ENCODE results near the gene LGALS12.
A peak's percentile ranks its signal among the peaks of the same experiment; 100 is the strongest.
"Not testable (repeated sequence)": the region's sequence is repeated elsewhere in the genome, so short reads cannot be mapped to it uniquely, and the experiment has no call there.

LGALS12 gene

GRCh38 chr11:63532799-63533475 lies 27.1 kb downstream of the LGALS12 start:
- no peak for DNase-seq (ENCODE audit: low spot score)

DNA sequence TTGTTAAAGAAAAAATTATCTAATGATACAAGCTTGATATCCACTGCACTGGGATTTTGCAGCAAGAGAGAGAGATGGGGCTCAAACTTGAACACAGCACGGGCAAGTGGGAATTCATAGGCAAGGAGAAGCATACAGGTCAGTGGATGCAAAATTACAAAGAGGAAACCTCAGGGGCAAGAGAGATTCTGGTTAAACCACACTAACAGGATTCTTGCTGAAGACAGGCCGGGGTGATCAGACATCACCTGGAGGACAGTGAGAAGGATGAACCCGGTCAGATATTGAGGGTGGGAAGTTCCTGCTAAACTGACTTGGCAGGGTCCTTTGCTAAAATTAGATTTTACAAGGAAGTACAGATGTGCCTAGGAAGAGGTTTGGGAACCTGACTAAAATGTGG lies 28.2 kb downstream of the LGALS12 start:
- DNase-seq (ENCODE audit: low spot score) = no peak

DNA sequence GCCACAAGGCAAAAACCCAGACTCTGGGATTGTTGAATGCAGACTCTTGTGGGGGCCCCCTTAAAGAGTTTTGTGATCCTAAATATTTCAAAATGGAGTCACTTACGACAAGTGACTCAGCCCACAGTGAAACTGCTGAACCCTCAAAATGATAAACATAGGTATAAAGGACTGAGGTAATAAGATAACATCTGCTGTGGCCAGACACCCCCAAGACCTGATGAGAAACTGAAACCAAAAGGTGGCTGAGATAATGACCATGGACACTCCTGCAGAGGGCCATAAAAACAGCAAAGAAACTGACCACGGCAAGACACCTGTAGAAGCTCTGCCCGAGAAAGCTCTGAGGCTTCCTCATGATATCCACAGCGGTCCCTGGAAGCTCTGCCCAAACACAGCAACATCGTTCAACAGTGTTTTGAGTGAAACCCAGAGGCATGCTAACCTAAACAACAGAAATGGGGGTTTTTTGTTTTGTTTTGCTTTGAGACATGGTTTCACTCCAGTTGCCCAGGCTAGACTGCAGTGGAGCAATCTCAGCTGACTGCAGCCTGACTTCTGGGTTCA lies 29.1 kb downstream of the LGALS12 start:
- DNase-seq (ENCODE audit: low spot score) = no peak

GRCh38 chr11:63535734-63536133 lies 29.9 kb downstream of the LGALS12 start:
- DNase-seq (ENCODE audit: low spot score) = no peak

GRCh38 chr11:63536669-63537292 lies 30.9 kb downstream of the LGALS12 start, which contains the start of gene PLAAT4:
Gene PLAAT4 (plus strand): TSS chr11:63536808. CDS start chr11:63536869, 61 bp downstream.
- DNase-seq (ENCODE audit: low spot score) = peak; percentile 81

DNA sequence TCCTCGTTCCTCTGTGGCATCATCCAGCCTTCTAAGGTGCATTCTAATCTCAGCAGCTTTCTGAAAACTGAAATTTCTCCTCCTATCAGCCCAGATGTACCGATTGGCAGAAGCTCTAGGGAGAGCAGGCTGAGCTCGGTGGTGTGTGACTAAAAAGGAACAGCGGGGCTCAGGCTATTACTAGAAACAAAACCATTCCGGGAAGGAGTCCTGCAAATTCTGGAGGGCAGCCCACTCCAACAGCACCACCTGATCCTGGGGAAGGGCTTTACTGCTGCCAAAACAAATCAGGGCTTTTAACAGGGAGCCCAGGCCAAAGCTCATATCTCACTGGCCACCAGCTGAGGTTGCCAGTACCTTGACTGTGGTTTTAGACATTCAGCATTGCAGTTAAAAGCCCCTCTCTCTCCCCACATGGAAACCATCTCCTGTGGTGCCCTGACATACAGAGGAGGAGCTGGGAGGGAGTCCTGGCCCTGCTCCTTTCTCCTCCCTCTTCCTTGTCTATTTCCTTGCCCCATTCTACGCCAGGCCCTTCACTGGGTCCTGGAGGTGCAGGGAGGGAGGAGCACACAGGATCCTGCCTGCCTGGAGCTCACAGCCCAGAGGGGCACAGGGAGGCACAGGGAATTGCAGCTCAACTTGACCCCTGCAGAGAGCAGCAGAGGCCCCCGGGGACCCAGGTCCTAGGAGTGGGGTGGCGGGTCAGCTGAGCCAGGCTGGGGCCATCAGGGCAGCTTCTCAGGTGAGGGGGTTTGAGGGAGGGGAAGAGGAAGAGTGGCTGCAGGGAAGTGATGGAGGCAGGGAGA lies 31.6 kb downstream of the LGALS12 start:
- DNase-seq (ENCODE audit: low spot score) = peak; percentile 85

- DNase-seq (ENCODE audit: low spot score) = not testable (repeated sequence)
These were observed 36.6 kb downstream of the LGALS12 start for GRCh38 chr11:63542506-63542905.

GRCh38 chr11:63543711-63544110 lies 37.8 kb downstream of the LGALS12 start:
- no peak for DNase-seq (ENCODE audit: low spot score)

GRCh38 chr11:63547061-63547460 lies 41.2 kb downstream of the LGALS12 start:
- DNase-seq (ENCODE audit: low spot score) = no peak

- DNase-seq (ENCODE audit: low spot score) = no peak
These were observed 42.3 kb downstream of the LGALS12 start for GRCh38 chr11:63548178-63548577.

DNA sequence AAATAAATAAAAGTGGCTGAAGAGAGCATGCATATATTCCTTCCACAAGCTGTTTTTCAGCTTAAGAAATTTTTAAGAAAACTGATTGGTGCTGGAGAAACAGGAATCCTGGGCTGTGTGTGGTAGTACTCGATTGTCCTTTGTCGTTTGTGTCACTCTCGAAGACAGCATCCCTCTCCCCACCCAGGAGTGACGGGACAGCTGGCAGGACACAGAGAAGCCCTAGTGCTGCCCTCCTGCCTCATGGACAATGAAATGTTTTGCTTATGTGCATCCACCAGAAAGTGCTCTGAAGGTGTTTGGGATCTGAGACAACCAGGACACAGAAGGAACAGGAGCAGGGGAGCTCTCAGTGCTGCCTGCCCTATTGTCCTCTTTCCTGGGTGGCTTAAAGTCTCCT lies 43.5 kb downstream of the LGALS12 start:
- peak; percentile 72 for DNase-seq (ENCODE audit: low spot score)

DNA sequence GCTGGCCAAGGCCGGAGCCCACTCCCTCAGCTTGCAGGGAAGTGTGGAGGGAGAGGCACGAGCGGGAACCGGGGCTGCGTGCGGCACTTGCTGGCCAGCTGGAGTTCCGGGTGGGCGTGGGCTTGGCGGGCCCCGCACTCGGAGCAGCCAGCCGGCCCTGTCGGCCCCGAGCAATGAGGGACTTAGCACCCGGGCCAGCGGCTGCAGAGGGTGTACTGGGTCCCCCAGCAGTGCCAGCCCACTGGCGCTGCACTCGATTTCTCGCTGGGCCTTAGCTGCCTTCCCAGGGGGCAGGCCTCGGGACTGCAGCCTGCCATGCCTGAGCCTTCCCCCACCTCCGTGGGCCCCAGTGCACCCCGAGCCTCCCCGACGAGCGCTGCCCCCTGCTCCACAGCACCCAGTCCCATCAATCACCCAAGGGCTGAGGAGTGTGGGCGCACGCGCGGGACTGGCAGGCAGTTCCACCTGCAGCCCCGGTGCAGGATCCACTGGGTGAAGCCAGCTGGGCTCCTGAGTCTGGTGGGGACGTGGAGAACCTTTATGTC lies 44.3 kb downstream of the LGALS12 start:
- DNase-seq (ENCODE audit: low spot score) = not testable (repeated sequence)

- DNase-seq (ENCODE audit: low spot score) = no peak
These were observed 45.4 kb downstream of the LGALS12 start for GRCh38 chr11:63551091-63551888.

DNA sequence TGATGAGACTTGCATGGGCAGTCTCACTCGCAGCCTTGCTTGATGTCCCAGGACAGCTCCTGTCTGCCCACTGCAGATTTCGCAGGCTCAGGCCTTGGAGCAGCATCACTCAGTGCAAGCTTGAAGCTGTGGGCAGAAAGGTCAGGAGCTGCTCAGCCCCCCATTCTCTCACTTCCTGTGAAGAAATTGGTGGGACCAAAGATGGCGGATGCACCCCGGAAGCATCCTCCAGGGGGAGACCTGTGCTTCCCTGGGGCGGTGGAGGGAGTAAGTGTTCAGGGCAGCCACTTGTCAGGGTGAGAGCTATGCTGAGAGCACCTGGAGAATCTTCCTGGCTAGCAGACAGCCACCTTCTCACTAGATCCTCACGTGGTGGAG lies 46.0 kb downstream of the LGALS12 start:
- no peak for DNase-seq (ENCODE audit: low spot score)

- no peak for DNase-seq (ENCODE audit: low spot score)
These were observed 47.0 kb downstream of the LGALS12 start for GRCh38 chr11:63552921-63553320.

DNA sequence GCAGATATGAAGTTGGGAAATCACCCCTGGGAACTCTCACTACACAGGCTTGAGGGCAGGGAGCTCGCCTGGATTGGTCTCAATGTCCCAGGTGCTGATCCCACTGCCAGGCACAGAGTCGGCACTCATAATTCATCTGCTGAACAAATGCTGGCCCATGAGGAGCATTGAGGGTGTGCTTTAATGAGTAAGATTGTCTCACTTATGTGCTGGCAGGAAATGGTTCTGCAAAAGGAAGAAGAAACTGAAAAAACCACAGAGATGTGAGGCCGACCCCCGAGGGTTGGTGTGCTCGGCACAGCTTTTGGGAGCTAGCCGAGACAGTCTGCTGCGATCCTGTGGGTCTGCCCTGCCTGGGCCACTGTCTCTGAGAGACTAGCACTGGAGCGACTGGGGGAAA lies 47.9 kb downstream of the LGALS12 start:
- no peak for DNase-seq (ENCODE audit: low spot score)

- DNase-seq (ENCODE audit: low spot score) = no peak
These were observed 49.0 kb downstream of the LGALS12 start for GRCh38 chr11:63554877-63555223.

DNA sequence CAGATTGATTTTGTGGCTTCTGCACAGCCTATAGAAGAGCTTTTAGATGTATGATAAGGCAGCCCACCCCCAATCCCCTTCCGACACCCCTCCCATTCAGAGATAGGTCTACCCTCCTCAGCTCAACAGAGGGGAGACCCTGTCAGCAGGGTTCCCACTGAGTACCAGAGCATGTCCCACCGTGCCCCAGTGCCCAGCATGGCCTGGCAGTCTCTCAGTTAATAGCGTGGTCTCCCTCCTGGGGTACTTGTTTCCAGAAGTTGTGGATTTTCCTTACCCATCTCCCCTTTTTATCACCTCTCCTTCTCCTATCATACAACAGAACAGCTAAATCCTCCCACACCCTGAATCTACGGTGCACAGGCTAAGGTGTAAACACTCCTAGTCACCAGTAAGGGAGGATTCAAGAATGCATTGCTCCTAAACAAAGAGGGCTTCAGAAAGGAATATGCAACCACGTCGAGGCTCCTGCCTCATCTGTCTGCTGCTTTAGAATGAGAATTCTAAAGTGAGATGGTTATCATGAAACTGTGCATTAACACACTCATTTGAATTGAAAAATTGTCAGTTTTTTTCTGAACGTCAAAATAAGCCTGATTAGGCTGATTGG lies 50.6 kb downstream of the LGALS12 start:
- no peak for DNase-seq (ENCODE audit: low spot score)

DNA sequence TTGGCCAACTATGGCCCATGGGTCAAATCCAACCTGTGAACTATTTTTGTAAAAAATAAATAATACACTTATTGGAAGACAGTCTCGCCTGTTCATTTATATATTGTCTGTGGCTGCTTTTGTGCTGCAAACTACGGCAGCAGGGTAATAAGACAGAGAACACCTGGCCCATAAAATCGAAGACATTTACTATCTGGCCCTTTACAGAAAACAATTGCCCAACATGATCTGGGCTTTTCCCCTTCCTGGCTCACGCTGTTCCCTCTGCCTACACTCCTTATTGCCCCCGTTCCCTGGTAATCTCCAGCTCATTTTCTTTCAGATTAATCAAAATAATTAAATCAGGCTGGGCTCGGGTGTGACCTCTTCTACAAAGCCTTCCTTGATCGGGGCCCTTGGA lies 51.7 kb downstream of the LGALS12 start:
- DNase-seq (ENCODE audit: low spot score) = no peak

DNA sequence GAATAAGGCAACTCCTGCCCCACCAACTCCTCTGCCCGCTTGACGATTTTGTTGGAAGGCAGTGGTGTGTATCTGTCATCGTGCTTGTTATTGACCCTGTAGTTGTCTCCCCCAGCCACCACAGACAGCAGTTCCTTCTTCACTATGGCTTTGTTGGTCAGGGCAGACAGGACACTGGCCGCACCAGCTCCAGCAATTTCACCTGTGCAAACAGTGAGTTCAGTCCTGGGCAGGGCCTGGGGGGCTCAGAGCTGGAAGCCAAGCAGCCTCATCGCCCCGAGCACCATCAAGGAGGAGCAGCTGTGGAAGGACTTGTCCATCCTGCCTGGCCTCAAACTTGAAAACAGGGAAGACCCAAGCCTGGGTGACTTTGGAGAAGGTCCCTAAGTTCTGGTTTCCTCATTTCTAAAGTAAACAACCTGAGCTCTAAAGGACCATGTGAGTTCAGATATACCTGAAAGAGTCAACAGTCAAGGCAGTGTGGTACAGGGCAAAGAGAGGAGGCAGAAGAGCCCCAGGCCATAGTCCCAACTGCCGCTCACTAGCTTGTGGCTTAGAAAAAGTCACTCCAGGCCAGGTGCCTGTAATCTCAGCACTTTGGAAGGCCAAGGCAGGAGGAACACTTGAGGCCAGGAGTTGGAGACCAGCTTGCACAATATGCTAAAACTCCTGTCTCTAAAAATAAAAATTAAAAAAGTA lies 52.7 kb downstream of the LGALS12 start:
- DNase-seq (ENCODE audit: low spot score) = no peak
